HCT116 (cell line): ENCODE results near the gene PACS2.

Experiments
- JUND ChIP-seq: IDR thresholded peaks from 2 replicates; pipeline ENCODE4 v1.6.1; 2012
- MAX ChIP-seq: IDR thresholded peaks from 2 replicates; pipeline ENCODE4 v1.6.1; 2012
- POLR2A ChIP-seq: IDR thresholded peaks from 2 replicates; pipeline ENCODE4 v1.7.0; 2011; ENCODE audit warnings: borderline replicate concordance; ENCODE audit not compliant: insufficient read depth, insufficient read length; ENCODE audit errors: extremely low read depth
- POLR2AphosphoS5 ChIP-seq: IDR thresholded peaks from 2 replicates; pipeline ENCODE4 v1.6.1; 2011; ENCODE audit warnings: mild to moderate bottlenecking, low read depth, low read length, moderate library complexity
- REST ChIP-seq: IDR thresholded peaks from 2 replicates; pipeline ENCODE4 v1.6.1; 2012; ENCODE audit warnings: low read depth
- SIN3A ChIP-seq: IDR thresholded peaks from 2 replicates; pipeline ENCODE4 v1.6.1; 2012; ENCODE audit warnings: low read depth
- TCF7L2 ChIP-seq: IDR thresholded peaks from 2 replicates; pipeline ENCODE4 v1.7.0; 2011; ENCODE audit warnings: borderline replicate concordance, inconsistent platforms; ENCODE audit not compliant: insufficient read depth, insufficient read length; ENCODE audit errors: extremely low read depth
- ZBTB33 ChIP-seq: IDR thresholded peaks from 2 replicates; pipeline ENCODE4 v1.6.1; 2011; ENCODE audit warnings: mild to moderate bottlenecking, low read length, moderate library complexity; ENCODE audit not compliant: insufficient replicate concordance; ENCODE audit errors: extremely low read depth
- ZFX ChIP-seq: fragments of 450-650 bp; IDR thresholded peaks from 2 replicates; pipeline ENCODE4 v1.6.1; 2017
- TF ChIP-seq, protein P1 (sequence below), 3 experiments: fragments of 200-600 bp in 1 of 3; sonication (generic) in 1 of 3; IDR thresholded peaks in 2 of 3; conservative IDR thresholded peaks in 1 of 3; 2 replicates each; pipeline ENCODE4 v1.5.1; 2012 to 2017; ENCODE audit warnings: low read depth in 2 of 3, low read length in 2 of 3, antibody characterized with exemption in 1 of 3, borderline replicate concordance in 1 of 3, control low read depth in 1 of 3, mild to moderate bottlenecking in 1 of 3, mixed read lengths in 1 of 3, mixed run types in 1 of 3, moderate library complexity in 1 of 3; ENCODE audit not compliant: insufficient read depth in 1 of 3

GRCh38 chr14:105335735-105336476 lies 21.4 kb downstream of the PACS2 start:
- TF ChIP-seq, protein P1, sequence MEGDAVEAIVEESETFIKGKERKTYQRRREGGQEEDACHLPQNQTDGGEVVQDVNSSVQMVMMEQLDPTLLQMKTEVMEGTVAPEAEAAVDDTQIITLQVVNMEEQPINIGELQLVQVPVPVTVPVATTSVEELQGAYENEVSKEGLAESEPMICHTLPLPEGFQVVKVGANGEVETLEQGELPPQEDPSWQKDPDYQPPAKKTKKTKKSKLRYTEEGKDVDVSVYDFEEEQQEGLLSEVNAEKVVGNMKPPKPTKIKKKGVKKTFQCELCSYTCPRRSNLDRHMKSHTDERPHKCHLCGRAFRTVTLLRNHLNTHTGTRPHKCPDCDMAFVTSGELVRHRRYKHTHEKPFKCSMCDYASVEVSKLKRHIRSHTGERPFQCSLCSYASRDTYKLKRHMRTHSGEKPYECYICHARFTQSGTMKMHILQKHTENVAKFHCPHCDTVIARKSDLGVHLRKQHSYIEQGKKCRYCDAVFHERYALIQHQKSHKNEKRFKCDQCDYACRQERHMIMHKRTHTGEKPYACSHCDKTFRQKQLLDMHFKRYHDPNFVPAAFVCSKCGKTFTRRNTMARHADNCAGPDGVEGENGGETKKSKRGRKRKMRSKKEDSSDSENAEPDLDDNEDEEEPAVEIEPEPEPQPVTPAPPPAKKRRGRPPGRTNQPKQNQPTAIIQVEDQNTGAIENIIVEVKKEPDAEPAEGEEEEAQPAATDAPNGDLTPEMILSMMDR (IDR thresholded peaks at IDR 0.05 in 2 of 3, conservative IDR thresholded peaks at IDR 0.05 in 1 of 3; ENCODE audit: borderline replicate concordance in 1 of 3, insufficient read depth in 1 of 3, low read depth in 2 of 3, low read length in 2 of 3) = no peak
- TF ChIP-seq ZFX (no peak), JUND (no peak), ZBTB33 (no peak), REST (no peak), TCF7L2 (no peak), POLR2AphosphoS5 (no peak), MAX (no peak), POLR2A (no peak), SIN3A (no peak)
